ENCODE results near the gene SMARCE1.
A peak's percentile ranks its signal among the peaks of the same experiment; 100 is the strongest.
"Not testable (repeated sequence)": the region's sequence is repeated elsewhere in the genome, so short reads cannot be mapped to it uniquely, and the experiment has no call there.

Gene SMARCE1

GRCh38 chr17:40608061-40608581 lies 39.5 kb downstream of the SMARCE1 start:
- DNase-seq, result peak; percentile 93

GRCh38 chr17:40607641-40608040 lies 40.0 kb downstream of the SMARCE1 start:
- DNase-seq, result peak; percentile 80

GRCh38 chr17:40606548-40607353 lies 40.9 kb downstream of the SMARCE1 start:
- DNase-seq, result no peak

GRCh38 chr17:40605306-40605705 lies 42.3 kb downstream of the SMARCE1 start:
- peak; percentile 79 for DNase-seq

GRCh38 chr17:40604327-40605080 lies 43.1 kb downstream of the SMARCE1 start:
- DNase-seq, result no peak

GRCh38 chr17:40602445-40603443 lies 44.9 kb downstream of the SMARCE1 start:
- DNase-seq, result peak; percentile 85

GRCh38 chr17:40600486-40601046 lies 47.1 kb downstream of the SMARCE1 start:
- no peak for DNase-seq

- DNase-seq, result no peak
Measured at GRCh38 chr17:40599468-40599763, 48.2 kb downstream of the SMARCE1 start.

GRCh38 chr17:40598619-40599467 lies 48.8 kb downstream of the SMARCE1 start:
- DNase-seq, result peak; percentile 92

- no peak for DNase-seq
Measured at GRCh38 chr17:40598301-40598618, 49.4 kb downstream of the SMARCE1 start.

GRCh38 chr17:40597556-40598300 lies 49.9 kb downstream of the SMARCE1 start:
- DNase-seq, result no peak

- peak; percentile 43 for DNase-seq
Measured at GRCh38 chr17:40597156-40597555, 50.5 kb downstream of the SMARCE1 start.

GRCh38 chr17:40596261-40596919 lies 51.2 kb downstream of the SMARCE1 start:
- peak; percentile 47 for DNase-seq

GRCh38 chr17:40590742-40591141 lies 56.9 kb downstream of the SMARCE1 start:
- no peak for DNase-seq

- peak; percentile 41 for DNase-seq
Measured at GRCh38 chr17:40588552-40588951, 59.1 kb downstream of the SMARCE1 start.

- not testable (repeated sequence) for DNase-seq
Measured at GRCh38 chr17:40586264-40586663, 61.4 kb downstream of the SMARCE1 start.

GRCh38 chr17:40584950-40585349 lies 62.7 kb downstream of the SMARCE1 start:
- DNase-seq, result not testable (repeated sequence)

- peak; percentile 82 for DNase-seq
Measured at GRCh38 chr17:40582328-40582901, 65.2 kb downstream of the SMARCE1 start.

GRCh38 chr17:40580140-40580539 lies 67.5 kb downstream of the SMARCE1 start:
- DNase-seq, result no peak

- no peak for DNase-seq
Measured at GRCh38 chr17:40579471-40579870, 68.1 kb downstream of the SMARCE1 start.
